Testis (tissue), 3 donors: ENCODE data around the gene KMT2B. TPM values are rescaled to one million over a fixed set of nuclear protein-coding genes. Genes with fewer than 3 reads are reported as not detected.

Experiments used
- DNase-seq: peaks from one replicate; pipeline ENCODE4 v3.0.0-alpha.2; 2019
- H3K27ac ChIP-seq, 2 donors: fragments of 200-600 bp; sonication (generic); one replicate each; pipeline ENCODE4 v1.5.1; 2019
- H3K27me3 ChIP-seq: fragments of 200-600 bp; sonication (generic); one replicate; pipeline ENCODE4 v1.5.1; 2019
- H3K36me3 ChIP-seq: fragments of 200-600 bp; sonication (generic); one replicate; pipeline ENCODE4 v1.5.1; 2017; ENCODE audit warnings: low read depth; ENCODE audit errors: missing control alignments
- H3K4me1 ChIP-seq: fragments of 200-600 bp; sonication (generic); one replicate; pipeline ENCODE4 v1.5.1; 2019
- H3K4me3 ChIP-seq, 2 donors: fragments of 200-600 bp; sonication (generic); one replicate each; pipeline ENCODE4 v1.5.1; 2017 to 2019
- H3K9me3 ChIP-seq: fragments of 200-600 bp; sonication (generic); one replicate; pipeline ENCODE4 v1.5.1; 2017
- POLR2A ChIP-seq: fragments of 450-650 bp; IDR thresholded peaks from one replicate; pipeline ENCODE4 v1.6.1; 2017; ENCODE audit warnings: antibody characterized with exemption, mild to moderate bottlenecking, moderate library complexity
- WGBS, 2 donors: methylation state at CpG; one replicate each; pipeline ENCODE4 v1.1.5; 2018; 5-methylcytosine and 5-hydroxymethylcytosine counted together
- intact Hi-C: fragments of 100-400 bp; cut with DNase I; formaldehyde crosslinking; loops from one replicate; pipeline ENCODE4 v1.15.1; 2023; ENCODE audit warnings: low total_unique reads
- polyA plus RNA-seq: library from polyadenylated mRNA; stranded (reverse); fragments of 350-450 nt; fragmentation: Illumina TruSeq; extraction: RNeasy Lipid Tissue Mini Kit (QIAGEN cat#74804); gene quantifications from one replicate; pipeline ENCODE4 v1.2.3, GENCODE V29; 2014; ENCODE audit warnings: low read depth, low replicate concordance; ENCODE audit not compliant: insufficient read depth
- total RNA-seq, 2 donors: library from RNA; depleted of rRNA; stranded (reverse); fragments of >200 nt; gene quantifications; one replicate each; pipeline ENCODE4 v1.2.3, GENCODE V29; 2016
- TF ChIP-seq, protein P1 (sequence below), 3 experiments: fragments of 450-650 bp in 2 of 3; fragments of 200-600 bp in 1 of 3; sonication (generic) in 1 of 3; IDR thresholded peaks; one replicate each; pipeline ENCODE4 v1.5.1; 2016 to 2019; ENCODE audit warnings: antibody characterized with exemption in 3 of 3, mild to moderate bottlenecking in 2 of 3, moderate library complexity in 1 of 3

Gene KMT2B
- total and polyA plus RNA-seq, 3 donors from 2014 or later = 73.3 to 110 (median 109) TPM

- intact Hi-C loops = no loop called here
Measured at GRCh38 chr19:35781650-35782049, 63.8 kb downstream of the KMT2B start.

GRCh38 chr19:35782589-35782988, 64.8 kb downstream of the KMT2B start:
- H3K4me3 ChIP-seq = no peak overlapping the region
- no peaks in the 10 kb centered on the region for H3K9me3 ChIP-seq
- no peaks in the 10 kb centered on the region for H3K4me1 ChIP-seq
- H3K27ac ChIP-seq = no peak overlapping the region
- intact Hi-C loops = no loop called here
- no peak for DNase-seq
- no peaks in the 10 kb centered on the region for H3K27me3 ChIP-seq
- no peak for TF ChIP-seq POLR2A
- TF ChIP-seq, protein P1, sequence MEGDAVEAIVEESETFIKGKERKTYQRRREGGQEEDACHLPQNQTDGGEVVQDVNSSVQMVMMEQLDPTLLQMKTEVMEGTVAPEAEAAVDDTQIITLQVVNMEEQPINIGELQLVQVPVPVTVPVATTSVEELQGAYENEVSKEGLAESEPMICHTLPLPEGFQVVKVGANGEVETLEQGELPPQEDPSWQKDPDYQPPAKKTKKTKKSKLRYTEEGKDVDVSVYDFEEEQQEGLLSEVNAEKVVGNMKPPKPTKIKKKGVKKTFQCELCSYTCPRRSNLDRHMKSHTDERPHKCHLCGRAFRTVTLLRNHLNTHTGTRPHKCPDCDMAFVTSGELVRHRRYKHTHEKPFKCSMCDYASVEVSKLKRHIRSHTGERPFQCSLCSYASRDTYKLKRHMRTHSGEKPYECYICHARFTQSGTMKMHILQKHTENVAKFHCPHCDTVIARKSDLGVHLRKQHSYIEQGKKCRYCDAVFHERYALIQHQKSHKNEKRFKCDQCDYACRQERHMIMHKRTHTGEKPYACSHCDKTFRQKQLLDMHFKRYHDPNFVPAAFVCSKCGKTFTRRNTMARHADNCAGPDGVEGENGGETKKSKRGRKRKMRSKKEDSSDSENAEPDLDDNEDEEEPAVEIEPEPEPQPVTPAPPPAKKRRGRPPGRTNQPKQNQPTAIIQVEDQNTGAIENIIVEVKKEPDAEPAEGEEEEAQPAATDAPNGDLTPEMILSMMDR (IDR thresholded peaks at IDR 0.05) = no peak
- no peaks in the 10 kb centered on the region for H3K36me3 ChIP-seq
- 95 to 97% methylated on average over 10 of the region's 12 CpGs for WGBS, 2 donors

More at GRCh38 chr19:35781650-35782049, 63.8 kb downstream of the KMT2B start:
- no peaks in the 10 kb centered on the region for H3K36me3 ChIP-seq
- DNase-seq = no peak
- H3K9me3 ChIP-seq = no peaks in the 10 kb centered on the region
- H3K27ac ChIP-seq = no peak overlapping the region
- no peaks in the 10 kb centered on the region for H3K27me3 ChIP-seq
- TF ChIP-seq, protein P1 (IDR thresholded peaks at IDR 0.05) = no peak
- TF ChIP-seq POLR2A = no peak
- WGBS, 2 donors = 86 to 88% methylated on average over 9 of the region's 9 CpGs
- H3K4me1 ChIP-seq = no peaks in the 10 kb centered on the region
- no peak overlapping the region for H3K4me3 ChIP-seq

DNA sequence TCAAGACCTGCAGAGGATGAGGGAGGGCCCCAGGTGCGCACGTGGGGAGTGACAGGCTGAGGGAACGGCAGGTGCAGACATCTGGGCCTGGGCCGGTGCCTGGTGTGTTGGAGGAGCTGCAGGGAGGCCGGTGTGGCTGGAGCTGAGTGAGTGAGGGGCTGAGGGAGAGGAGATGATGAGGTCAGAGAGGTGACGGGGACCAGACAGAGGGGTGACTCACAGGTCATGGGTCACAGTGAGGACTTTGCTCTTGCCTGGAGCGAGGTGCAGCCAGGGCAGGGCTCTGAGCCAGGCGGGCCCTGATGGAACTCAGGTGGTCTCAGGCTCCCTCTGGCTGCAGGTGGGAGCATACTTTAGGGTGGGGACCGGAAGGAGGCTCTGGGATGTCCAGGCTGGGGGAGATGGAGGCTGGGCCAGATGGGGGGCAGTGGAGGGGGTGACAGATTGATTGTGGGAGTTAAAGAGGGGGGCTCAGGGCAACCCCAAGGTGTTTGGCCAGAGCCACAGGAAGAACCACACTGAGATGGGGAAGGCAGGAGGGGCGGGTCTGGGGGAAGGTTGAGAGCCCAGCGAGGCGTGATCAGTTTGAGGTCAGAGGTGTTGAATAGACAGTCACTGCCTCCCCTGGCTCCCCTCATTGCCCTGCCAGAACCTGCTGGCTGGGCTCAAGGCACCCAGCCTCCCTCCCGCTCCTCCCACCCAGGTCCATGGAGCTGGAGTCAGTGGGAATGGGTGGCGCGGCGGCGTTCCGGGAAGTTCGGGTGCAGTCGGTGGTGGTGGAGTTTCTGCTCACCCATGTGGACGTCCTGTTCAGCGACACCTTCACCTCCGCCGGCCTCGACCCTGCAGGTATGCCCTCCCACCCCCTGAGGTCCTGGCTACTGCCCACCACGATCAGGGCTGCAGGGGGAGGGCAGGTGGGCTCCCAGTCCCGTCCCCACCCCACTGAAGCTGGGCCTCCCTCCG, 65.9 kb downstream of the KMT2B start:
- 89% methylated on average over 27 to 28 of the region's 28 CpGs for WGBS, 2 donors
- no peak for DNase-seq
- no peak overlapping the region for H3K4me3 ChIP-seq
- TF ChIP-seq POLR2A = no peak
- TF ChIP-seq, protein P1 (IDR thresholded peaks at IDR 0.05) = no peak
- H3K36me3 ChIP-seq = no peaks in the 10 kb centered on the region
- no peaks in the 10 kb centered on the region for H3K4me1 ChIP-seq
- intact Hi-C loops = no loop called here
- no peak overlapping the region for H3K27ac ChIP-seq
- H3K27me3 ChIP-seq = no peaks in the 10 kb centered on the region
- no peaks in the 10 kb centered on the region for H3K9me3 ChIP-seq

DNA sequence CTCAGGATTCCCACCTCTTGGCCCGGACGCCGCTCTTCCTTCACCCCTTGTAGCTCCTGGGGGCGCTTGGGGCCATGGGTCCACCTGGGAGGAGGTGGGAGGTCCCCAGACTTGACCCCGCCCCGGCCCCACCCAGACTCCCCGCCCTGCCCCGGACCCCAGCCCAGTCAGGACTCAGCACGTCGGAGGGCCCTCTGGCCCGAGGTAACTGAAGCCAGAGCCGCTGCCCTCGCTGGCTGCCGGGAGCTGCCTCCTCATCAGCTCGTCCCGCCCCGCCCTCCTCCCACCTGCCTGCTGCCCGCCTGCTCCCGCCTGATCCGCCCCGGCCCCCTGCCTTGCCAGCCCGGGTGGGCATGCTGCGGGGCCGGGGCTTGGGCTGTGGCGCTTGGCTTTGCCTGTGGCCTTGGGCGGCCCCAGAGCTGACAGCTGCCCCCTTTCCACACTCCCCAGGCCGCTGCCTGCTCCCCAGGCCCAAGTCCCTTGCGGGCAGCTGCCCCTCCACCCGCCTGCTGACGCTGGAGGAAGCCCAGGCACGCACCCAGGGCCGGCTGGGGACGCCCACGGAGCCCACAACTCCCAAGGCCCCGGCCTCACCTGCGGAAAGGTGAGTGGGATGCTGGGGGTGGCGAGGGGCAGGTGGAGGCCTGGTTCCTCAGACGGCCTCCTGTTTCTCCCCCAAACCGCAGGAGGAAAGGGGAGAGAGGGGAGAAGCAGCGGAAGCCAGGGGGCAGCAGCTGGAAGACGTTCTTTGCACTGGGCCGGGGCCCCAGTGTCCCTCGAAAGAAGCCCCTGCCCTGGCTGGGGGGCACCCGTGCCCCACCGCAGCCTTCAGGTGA, 66.9 kb downstream of the KMT2B start:
- no peaks in the 10 kb centered on the region for H3K9me3 ChIP-seq
- no peaks in the 10 kb centered on the region for H3K4me1 ChIP-seq
- no peak for TF ChIP-seq POLR2A
- TF ChIP-seq, protein P1 (IDR thresholded peaks at IDR 0.05) = no peak
- WGBS, 2 donors = 83 to 91% methylated on average over 16 to 38 of the region's 45 CpGs
- H3K27ac ChIP-seq = no peak overlapping the region
- no peak for DNase-seq
- intact Hi-C loops = no loop called here
- H3K27me3 ChIP-seq = no peaks in the 10 kb centered on the region
- no peaks in the 10 kb centered on the region for H3K36me3 ChIP-seq
- H3K4me3 ChIP-seq = no peak overlapping the region
